Measurements from ENCODE around the gene PGS1.

GRCh38 chr17:78401891-78402290, 23.4 kb downstream of the PGS1 start:
- no peak for TF ChIP-seq CTCF (IDR thresholded peaks at IDR 0.05; ENCODE audit: poor library complexity)
- no peak for TF ChIP-seq EZH2 (IDR thresholded peaks at IDR 0.05; ENCODE audit: borderline replicate concordance)
